ENCODE data around the gene CD44.

- TF ChIP-seq CTCF (IDR thresholded peaks at IDR 0.05 in 4 of 5, conservative IDR thresholded peaks at IDR 0.05 in 1 of 5) (no peak), POLR2A (IDR thresholded peaks at IDR 0.05) (no peak)
These were observed 117.3 kb downstream of the CD44 start for GRCh38 chr11:35256296-35256695.

All from gastrocnemius medialis (tissue), 4 donors.